HFFc6 (cell line): ENCODE results near the gene SSRP1. TPM values are rescaled to one million over a fixed set of nuclear protein-coding genes. Genes with fewer than 3 reads are reported as not detected.
A peak's percentile ranks its signal among the peaks of the same experiment; 100 is the strongest.

Source experiments
- DNase-seq: peaks from one replicate; pipeline ENCODE4 v3.0.0-alpha.2; 2018
- H3K27ac Mint-ChIP-seq: 2 replicates; pipeline ENCODE4 v1.8.0; 2020; ENCODE audit warnings: mild to moderate bottlenecking, mixed read lengths
- H3K27me3 Mint-ChIP-seq: 2 replicates; pipeline ENCODE4 v1.8.0; 2021; ENCODE audit warnings: mild to moderate bottlenecking, moderate library complexity, mixed read lengths; ENCODE audit not compliant: insufficient read depth
- H3K36me3 Mint-ChIP-seq: 2 replicates; pipeline ENCODE4 v1.8.0; 2021; ENCODE audit warnings: low read depth, mixed read lengths
- H3K4me1 Mint-ChIP-seq: 2 replicates; pipeline ENCODE4 v1.8.0; 2020; ENCODE audit warnings: low read depth, mixed read lengths
- H3K4me3 Mint-ChIP-seq: 2 replicates; pipeline ENCODE4 v1.8.0; 2020; ENCODE audit warnings: mild to moderate bottlenecking, moderate library complexity, mixed read lengths
- H3K9me3 Mint-ChIP-seq: 2 replicates; pipeline ENCODE4 v1.8.0; 2020; ENCODE audit warnings: mild to moderate bottlenecking, mixed read lengths
- total RNA-seq, 6 experiments: library from RNA; stranded (reverse); fragmentation: NEBNext Ultra II Directional; extraction: Animal tissue kit (Norgen Biotek cat#: 25700); gene quantifications; 2 replicates in 1 of 6; 3 replicates in 5 of 6; pipeline ENCODE4 v1.2.3, GENCODE V29; 2021
- TF ChIP-seq, protein P1 (sequence below): fragments of 200-600 bp; sonication (generic); IDR thresholded peaks from 2 replicates; pipeline ENCODE4 v1.5.0; 2021; ENCODE audit warnings: antibody characterized with exemption, mild to moderate bottlenecking

The SSRP1 gene
- total RNA-seq, 6 experiments from 2014 or later, result 84.0 to 141 (median 133) TPM

- peaks cover 43% of the 10 kb centered on the region for H3K4me1 Mint-ChIP-seq
- no peak for DNase-seq
- H3K4me3 Mint-ChIP-seq, result peak overlapping the region; percentile 29; the same call in 1 of the 2 replicates
- H3K36me3 Mint-ChIP-seq, result peaks cover 16% of the 10 kb centered on the region
- TF ChIP-seq, protein P1, sequence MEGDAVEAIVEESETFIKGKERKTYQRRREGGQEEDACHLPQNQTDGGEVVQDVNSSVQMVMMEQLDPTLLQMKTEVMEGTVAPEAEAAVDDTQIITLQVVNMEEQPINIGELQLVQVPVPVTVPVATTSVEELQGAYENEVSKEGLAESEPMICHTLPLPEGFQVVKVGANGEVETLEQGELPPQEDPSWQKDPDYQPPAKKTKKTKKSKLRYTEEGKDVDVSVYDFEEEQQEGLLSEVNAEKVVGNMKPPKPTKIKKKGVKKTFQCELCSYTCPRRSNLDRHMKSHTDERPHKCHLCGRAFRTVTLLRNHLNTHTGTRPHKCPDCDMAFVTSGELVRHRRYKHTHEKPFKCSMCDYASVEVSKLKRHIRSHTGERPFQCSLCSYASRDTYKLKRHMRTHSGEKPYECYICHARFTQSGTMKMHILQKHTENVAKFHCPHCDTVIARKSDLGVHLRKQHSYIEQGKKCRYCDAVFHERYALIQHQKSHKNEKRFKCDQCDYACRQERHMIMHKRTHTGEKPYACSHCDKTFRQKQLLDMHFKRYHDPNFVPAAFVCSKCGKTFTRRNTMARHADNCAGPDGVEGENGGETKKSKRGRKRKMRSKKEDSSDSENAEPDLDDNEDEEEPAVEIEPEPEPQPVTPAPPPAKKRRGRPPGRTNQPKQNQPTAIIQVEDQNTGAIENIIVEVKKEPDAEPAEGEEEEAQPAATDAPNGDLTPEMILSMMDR, result no peak
- peak overlapping the region; percentile 25; the same call in 1 of the 2 replicates for H3K27ac Mint-ChIP-seq
- H3K27me3 Mint-ChIP-seq, result no peaks in the 10 kb centered on the region
- no peaks in the 10 kb centered on the region for H3K9me3 Mint-ChIP-seq
Observed at GRCh38 chr11:57318178-57318577, 17.5 kb downstream of the SSRP1 start.

GRCh38 chr11:57316017-57316416, 19.7 kb downstream of the SSRP1 start:
- DNase-seq, result no peak
- Mint-ChIP-seq H3K4me1 (peaks cover 33% of the 10 kb centered on the region), H3K27me3 (peaks cover 4% of the 10 kb centered on the region; the same call in 1 of the 2 replicates), H3K4me3 (no peak overlapping the region), H3K27ac (no peak overlapping the region), H3K36me3 (peaks cover 14% of the 10 kb centered on the region), H3K9me3 (no peaks in the 10 kb centered on the region)
- TF ChIP-seq, protein P1, result no peak

DNA sequence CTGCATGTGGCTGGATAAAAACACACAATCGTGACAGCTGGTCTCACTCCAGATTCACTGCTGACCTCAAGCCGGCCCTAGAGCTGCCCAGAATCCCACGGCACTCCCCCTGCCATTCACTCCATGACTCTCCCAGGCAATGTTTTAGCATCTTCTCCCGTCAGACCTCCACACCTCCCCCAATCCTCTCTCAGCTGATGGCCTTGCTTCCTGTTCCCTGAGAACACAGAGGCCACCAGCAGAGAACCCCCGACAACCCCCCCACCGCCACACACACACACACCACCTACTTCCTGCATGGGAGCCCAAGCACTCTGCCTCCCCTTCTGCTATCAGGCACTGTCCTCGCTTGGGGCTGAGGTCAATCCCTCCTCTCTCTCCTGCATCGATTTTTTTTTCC, 20.2 kb downstream of the SSRP1 start:
- peaks cover 8% of the 10 kb centered on the region for H3K36me3 Mint-ChIP-seq
- no peaks in the 10 kb centered on the region for H3K9me3 Mint-ChIP-seq
- TF ChIP-seq, protein P1, result no peak
- peaks cover 33% of the 10 kb centered on the region for H3K4me1 Mint-ChIP-seq
- no peak overlapping the region for H3K4me3 Mint-ChIP-seq
- peaks cover 4% of the 10 kb centered on the region; the same call in 1 of the 2 replicates for H3K27me3 Mint-ChIP-seq
- no peak for DNase-seq
- no peak overlapping the region for H3K27ac Mint-ChIP-seq

- Mint-ChIP-seq H3K27ac (peak overlapping the region; percentile 33; the same call in 1 of the 2 replicates), H3K9me3 (no peaks in the 10 kb centered on the region), H3K4me3 (no peak overlapping the region), H3K36me3 (peaks cover 19% of the 10 kb centered on the region), H3K4me1 (peaks cover 44% of the 10 kb centered on the region), H3K27me3 (peaks cover 4% of the 10 kb centered on the region; the same call in 1 of the 2 replicates)
- no peak for DNase-seq
- TF ChIP-seq, protein P1, result no peak
Observed at GRCh38 chr11:57314221-57314973, 21.3 kb downstream of the SSRP1 start.

DNA sequence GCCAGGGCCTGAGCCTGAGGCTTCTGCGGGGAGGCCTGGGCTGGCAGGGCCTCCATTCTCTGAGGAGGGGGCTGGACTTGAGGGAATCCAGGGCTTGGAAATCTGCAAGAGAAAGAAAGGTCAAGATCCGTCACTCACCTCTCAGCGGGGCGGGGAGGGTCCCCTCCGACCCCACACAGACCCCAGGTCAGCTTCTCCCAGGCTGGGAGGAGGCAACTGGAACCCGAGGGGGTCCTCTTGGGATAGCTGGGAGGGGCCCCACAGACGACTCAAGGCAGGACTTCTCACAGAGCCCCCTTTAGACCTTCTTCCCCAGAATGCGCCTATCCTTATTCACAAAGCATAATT, 21.9 kb downstream of the SSRP1 start:
- H3K27ac Mint-ChIP-seq, result peak overlapping the region; percentile 33; the same call in 1 of the 2 replicates
- no peak overlapping the region for H3K4me3 Mint-ChIP-seq
- TF ChIP-seq, protein P1, result no peak
- DNase-seq, result no peak
- H3K9me3 Mint-ChIP-seq, result no peaks in the 10 kb centered on the region
- peaks cover 45% of the 10 kb centered on the region for H3K4me1 Mint-ChIP-seq
- H3K36me3 Mint-ChIP-seq, result peaks cover 20% of the 10 kb centered on the region
- H3K27me3 Mint-ChIP-seq, result peaks cover 4% of the 10 kb centered on the region; the same call in 1 of the 2 replicates
